ENCODE measurements around the gene ASF1A. TPM values are rescaled to one million over a fixed set of nuclear protein-coding genes. Genes with fewer than 3 reads are reported as not detected.
"Not testable (repeated sequence)": the region's sequence is repeated elsewhere in the genome, so short reads cannot be mapped to it uniquely, and the experiment has no call there.

ASF1A gene
- total RNA-seq, 4 donors from 2014 or later, result 22.2 to 25.9 (median 23.7) TPM

DNA sequence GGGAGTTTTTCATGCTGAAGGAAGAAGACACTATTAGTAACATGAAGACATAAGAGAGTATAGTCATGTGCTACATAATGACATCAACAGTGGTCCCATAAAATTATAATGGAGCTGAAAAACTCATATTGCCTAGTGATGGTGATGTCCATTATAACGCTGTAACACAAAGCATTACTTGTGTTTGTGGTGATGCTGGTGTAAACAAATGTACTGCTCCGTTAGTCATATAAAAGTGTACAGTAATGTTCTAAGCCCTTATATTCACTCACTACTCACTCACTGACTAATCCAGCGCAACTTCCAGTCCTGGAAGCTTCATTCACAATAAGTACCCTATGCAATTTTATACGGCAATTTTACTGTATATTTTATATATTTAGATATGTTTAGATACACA is 26.8 kb upstream of the ASF1A start:
- Histone ChIP-seq H3K9me3 (no peaks in the 10 kb centered on the region), H3K27ac (no peak overlapping the region), H3K27me3 (no peaks in the 10 kb centered on the region), H3K4me3 (replicated peaks in 1 of 3) (no peak overlapping the region), H3K4me1 (peaks cover 12 to 14% of the 10 kb centered on the region in 2 donors), H3K36me3 (no peaks in the 10 kb centered on the region)
- DNase-seq, result no peak
- TF ChIP-seq, protein P1, sequence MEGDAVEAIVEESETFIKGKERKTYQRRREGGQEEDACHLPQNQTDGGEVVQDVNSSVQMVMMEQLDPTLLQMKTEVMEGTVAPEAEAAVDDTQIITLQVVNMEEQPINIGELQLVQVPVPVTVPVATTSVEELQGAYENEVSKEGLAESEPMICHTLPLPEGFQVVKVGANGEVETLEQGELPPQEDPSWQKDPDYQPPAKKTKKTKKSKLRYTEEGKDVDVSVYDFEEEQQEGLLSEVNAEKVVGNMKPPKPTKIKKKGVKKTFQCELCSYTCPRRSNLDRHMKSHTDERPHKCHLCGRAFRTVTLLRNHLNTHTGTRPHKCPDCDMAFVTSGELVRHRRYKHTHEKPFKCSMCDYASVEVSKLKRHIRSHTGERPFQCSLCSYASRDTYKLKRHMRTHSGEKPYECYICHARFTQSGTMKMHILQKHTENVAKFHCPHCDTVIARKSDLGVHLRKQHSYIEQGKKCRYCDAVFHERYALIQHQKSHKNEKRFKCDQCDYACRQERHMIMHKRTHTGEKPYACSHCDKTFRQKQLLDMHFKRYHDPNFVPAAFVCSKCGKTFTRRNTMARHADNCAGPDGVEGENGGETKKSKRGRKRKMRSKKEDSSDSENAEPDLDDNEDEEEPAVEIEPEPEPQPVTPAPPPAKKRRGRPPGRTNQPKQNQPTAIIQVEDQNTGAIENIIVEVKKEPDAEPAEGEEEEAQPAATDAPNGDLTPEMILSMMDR (IDR thresholded peaks at IDR 0.05), result no peak
- TF ChIP-seq POLR2A (IDR thresholded peaks at IDR 0.05), result no peak
- intact Hi-C loops (cut with DNase I), result no loop called here
- WGBS, 2 donors, result 98 to 99% methylated on average over 4 of the region's 4 CpGs

DNA sequence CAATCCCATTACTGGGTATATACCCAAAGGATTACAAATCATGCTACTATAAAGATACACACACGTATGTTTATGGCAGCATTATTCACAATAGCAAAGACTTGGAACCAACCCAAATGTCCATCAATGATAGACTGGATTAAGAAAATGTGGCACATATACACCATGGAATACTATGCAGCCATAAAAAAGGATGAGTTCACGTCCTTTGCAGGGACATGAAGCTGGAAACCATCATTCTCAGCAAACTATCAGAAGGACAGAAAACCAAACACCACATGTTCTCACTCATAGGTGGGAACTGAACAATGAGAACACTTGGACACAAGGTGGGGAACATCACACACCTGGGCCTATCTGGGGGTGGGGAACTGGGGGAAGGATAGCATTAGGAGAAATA is 25.1 kb upstream of the ASF1A start:
- H3K27me3 ChIP-seq; intact Hi-C loops (cut with DNase I); H3K36me3 ChIP-seq; DNase-seq; H3K4me3 ChIP-seq (replicated peaks in 1 of 3); H3K27ac ChIP-seq; H3K9me3 ChIP-seq: not testable (repeated sequence)
- peaks cover 8 to 14% of the 10 kb centered on the region in 2 donors for H3K4me1 ChIP-seq
- WGBS, 2 donors, result 92 to 94% methylated on average over 2 of the region's 2 CpGs

DNA sequence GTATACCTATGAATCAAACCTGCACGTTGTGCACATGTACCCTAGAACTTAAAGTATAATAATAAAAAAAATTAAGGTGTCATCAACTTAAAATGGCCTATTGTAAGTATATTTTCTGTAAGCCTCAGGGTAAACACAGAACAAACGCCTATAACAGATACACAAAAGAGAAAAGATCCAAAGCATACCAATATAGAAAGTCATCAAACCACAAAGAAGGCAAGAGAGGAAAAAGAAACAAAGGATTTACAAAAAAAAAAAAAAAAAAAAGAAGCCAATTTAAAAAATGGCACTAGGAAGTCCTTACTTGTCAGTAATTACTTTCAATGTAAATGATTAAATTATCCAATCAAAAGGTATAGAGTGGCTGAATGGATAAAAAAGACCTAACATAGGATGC is 24.6 kb upstream of the ASF1A start:
- Histone ChIP-seq H3K27me3 (no peaks in the 10 kb centered on the region), H3K9me3 (no peaks in the 10 kb centered on the region), H3K36me3 (no peaks in the 10 kb centered on the region), H3K4me3 (replicated peaks in 1 of 3) (no peak overlapping the region), H3K27ac (no peak overlapping the region), H3K4me1 (peaks cover 8 to 12% of the 10 kb centered on the region in 2 donors)
- no peak for TF ChIP-seq POLR2A (IDR thresholded peaks at IDR 0.05)
- TF ChIP-seq, protein P1 (IDR thresholded peaks at IDR 0.05), result no peak
- intact Hi-C loops (cut with DNase I), result no loop called here
- DNase-seq, result no peak
- 95% methylated on average over 2 of the region's 2 CpGs for WGBS, 2 donors

DNA sequence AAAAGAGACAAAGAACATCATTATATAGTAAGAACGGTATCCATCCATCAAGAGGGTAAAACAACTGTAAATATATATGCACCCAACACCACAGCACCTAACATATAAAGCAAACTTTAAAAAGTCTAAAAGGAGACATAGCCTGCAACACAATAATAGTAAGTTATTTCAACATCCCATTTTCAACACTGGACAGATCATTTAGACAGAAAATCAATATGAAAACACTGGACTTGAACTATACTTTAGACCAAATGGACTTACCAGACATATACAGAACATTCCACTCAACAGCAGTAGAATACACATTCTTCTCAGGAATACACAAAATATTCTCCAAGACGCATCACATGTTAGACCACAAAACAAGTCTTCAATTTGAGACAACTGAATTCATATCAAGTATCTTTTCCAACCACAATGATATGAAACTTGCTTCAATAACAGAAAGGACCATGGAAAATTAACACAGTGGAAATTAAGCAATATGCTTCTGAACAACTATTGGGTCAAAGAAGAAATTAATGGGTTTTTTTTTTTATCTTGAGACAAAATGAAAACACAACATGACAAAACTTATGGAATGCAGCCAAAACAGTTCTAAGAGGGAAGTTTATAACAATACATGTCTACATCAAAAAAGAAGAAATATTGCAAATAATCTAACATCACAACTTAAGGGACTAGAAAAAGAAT is 23.9 kb upstream of the ASF1A start:
- Histone ChIP-seq H3K4me1 (peaks cover 2 to 5% of the 10 kb centered on the region in 2 donors), H3K27ac (no peak overlapping the region), H3K36me3 (no peaks in the 10 kb centered on the region), H3K27me3 (no peaks in the 10 kb centered on the region), H3K9me3 (no peaks in the 10 kb centered on the region), H3K4me3 (replicated peaks in 1 of 3) (no peak overlapping the region)
- 93 to 98% methylated on average over 2 of the region's 2 CpGs for WGBS, 2 donors
- DNase-seq, result no peak
- intact Hi-C loops (cut with DNase I), result no loop called here
- no peak for TF ChIP-seq POLR2A (IDR thresholded peaks at IDR 0.05)
- TF ChIP-seq, protein P1 (IDR thresholded peaks at IDR 0.05), result no peak

DNA sequence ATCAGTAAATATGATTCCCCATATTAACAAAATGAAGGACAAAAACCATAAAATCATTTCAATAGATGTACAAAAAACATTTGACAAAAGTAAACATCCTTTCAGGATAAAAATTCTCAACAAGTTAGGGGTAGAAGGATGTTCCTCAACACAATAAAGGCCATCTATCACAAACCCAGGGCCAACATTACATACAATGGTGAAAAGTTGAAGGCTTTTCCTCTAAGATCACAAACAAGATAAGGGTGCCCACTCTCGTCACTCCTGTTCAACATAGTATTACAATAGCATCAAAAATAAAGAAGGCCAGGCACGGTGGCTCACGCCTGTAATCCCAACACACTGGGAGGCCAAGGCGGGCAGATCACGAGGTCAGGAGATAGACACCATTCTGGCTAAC is 22.6 kb upstream of the ASF1A start:
- Histone ChIP-seq H3K4me3 (replicated peaks in 1 of 3) (no peak overlapping the region), H3K4me1 (no peaks in the 10 kb centered on the region), H3K27me3 (no peaks in the 10 kb centered on the region), H3K27ac (no peak overlapping the region), H3K36me3 (no peaks in the 10 kb centered on the region), H3K9me3 (no peaks in the 10 kb centered on the region)
- intact Hi-C loops (cut with DNase I), result no loop called here
- TF ChIP-seq, protein P1 (IDR thresholded peaks at IDR 0.05), result no peak
- TF ChIP-seq POLR2A (IDR thresholded peaks at IDR 0.05), result no peak
- WGBS, 2 donors, result 85 to 89% methylated on average over 5 of the region's 5 CpGs
- DNase-seq, result no peak
